ENCODE results near the gene DEFB125.
"Not testable (repeated sequence)": the region's sequence is repeated elsewhere in the genome, so short reads cannot be mapped to it uniquely, and the experiment has no call there.

The DEFB125 gene

DNA sequence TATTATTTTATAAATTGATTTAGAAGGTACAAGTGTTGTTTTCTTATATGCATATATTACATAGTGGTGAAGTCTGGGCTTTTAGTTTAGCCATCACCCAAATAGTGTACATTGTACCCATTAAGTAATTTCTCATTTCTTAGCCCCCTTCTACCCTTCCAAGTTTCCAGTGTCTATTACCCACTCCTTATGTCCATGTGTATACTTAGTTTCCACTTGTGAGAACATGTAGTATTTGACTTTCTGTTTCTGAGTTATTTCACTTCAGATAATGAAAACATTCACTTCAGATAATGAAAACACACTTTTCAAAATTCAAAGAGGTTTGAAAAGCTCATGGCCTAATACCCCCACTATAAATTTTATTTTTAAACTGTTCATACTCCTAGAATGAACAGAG is 14.5 kb downstream of the DEFB125 start:
- DNase-seq (ENCODE audit: low read depth) = no peak
- H3K4me3 ChIP-seq (ENCODE audit: low read depth, low read length) = no peak overlapping the region
- no peak for TF ChIP-seq CTCF (conservative IDR thresholded peaks at IDR 0.05; ENCODE audit: low read depth, low read length)

DNA sequence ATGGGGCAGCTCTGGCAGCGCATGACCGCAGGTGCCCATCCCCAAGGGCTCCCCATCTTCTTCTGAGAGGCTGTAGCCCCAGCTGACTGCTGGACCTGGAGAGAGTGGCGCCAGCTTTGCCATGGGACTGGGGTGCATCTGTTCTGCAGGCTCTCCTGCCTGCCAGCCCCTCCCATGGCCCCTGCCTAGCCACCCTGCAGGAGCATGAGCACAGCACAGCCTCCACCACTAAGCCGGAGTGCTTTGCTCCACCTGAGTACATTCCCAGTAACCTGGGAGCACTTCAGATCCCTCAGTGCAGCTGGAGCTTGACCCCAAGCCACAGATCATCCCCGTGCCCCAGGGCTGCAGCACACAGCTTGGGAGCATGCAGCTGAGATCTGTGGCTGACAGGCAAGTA is 16.0 kb downstream of the DEFB125 start:
- no peak overlapping the region for H3K4me3 ChIP-seq (ENCODE audit: low read depth, low read length)

DNA sequence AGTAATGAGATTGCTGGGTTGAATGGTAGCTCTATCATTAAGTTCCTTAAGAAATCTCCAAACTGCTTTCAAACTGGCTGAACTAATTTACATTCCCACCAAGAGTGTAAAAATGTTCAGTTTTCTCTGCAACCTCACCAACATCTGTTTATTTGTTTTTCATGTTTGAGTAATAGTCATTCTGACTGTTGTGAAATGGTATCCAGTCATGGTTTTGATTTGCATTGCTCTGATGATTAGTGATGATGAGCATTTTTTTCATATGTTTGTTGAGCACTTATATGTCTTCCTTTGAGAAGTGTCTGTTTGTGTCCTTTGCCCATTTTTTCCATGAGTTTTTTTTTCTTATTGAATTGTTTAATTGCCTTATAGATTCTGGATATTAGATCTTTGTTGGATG is 24.9 kb downstream of the DEFB125 start:
- no peak overlapping the region for H3K4me3 ChIP-seq (ENCODE audit: low read depth, low read length)
- no peak for DNase-seq (ENCODE audit: low read depth)
- no peak for TF ChIP-seq CTCF (conservative IDR thresholded peaks at IDR 0.05; ENCODE audit: low read depth, low read length)

More for the DNA sequence above, 16.0 kb downstream of the DEFB125 start:
- TF ChIP-seq CTCF (conservative IDR thresholded peaks at IDR 0.05; ENCODE audit: low read depth, low read length) = no peak
- DNase-seq (ENCODE audit: low read depth) = no peak

DNA sequence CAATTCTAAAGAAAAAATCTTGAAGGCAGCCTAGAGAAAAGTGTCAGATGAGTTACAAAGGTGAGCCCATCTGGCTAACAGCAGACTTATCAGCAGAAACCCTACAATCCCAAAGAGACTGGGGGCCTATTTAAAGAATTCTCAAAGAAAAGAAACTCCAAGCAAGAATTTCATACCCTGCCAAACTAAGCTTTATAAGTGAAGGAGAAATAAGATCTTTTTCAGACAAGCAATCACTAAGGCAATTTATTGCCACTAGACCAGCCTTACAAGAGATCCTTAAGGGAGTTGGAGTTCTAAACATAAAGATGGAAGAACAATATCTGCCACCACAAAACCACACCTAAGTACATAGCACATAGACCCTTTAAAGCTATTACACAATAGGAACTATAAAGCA is 30.0 kb downstream of the DEFB125 start:
- DNase-seq (ENCODE audit: low read depth) = no peak
- H3K4me3 ChIP-seq (ENCODE audit: low read depth, low read length) = no peak overlapping the region
- TF ChIP-seq CTCF (conservative IDR thresholded peaks at IDR 0.05; ENCODE audit: low read depth, low read length) = no peak

GRCh38 chr20:129786-130323 is 42.4 kb downstream of the DEFB125 start:
- not testable (repeated sequence) for H3K4me3 ChIP-seq (ENCODE audit: low read depth, low read length); DNase-seq (ENCODE audit: low read depth)

- H3K4me3 ChIP-seq (ENCODE audit: low read depth, low read length) = no peak overlapping the region
- peak; percentile 17 for TF ChIP-seq CTCF (conservative IDR thresholded peaks at IDR 0.05; ENCODE audit: low read depth, low read length)
- peak; percentile 1 for DNase-seq (ENCODE audit: low read depth)
These were observed 50.4 kb downstream of the DEFB125 start for GRCh38 chr20:137668-138490.

- DNase-seq (ENCODE audit: low read depth) = no peak
- H3K4me3 ChIP-seq (ENCODE audit: low read depth, low read length) = no peak within 1 kb of the TSS
- no peak for TF ChIP-seq CTCF (conservative IDR thresholded peaks at IDR 0.05; ENCODE audit: low read depth, low read length)
These were observed 54.8 kb downstream of the DEFB125 start, which contains the start of gene DEFB126 for GRCh38 chr20:142290-142689. TSS of gene DEFB126 (plus strand) at chr20:142590. CDS start at chr20:142629, 39 bp downstream.
